ENCODE measurements around the gene NECTIN1.

DNA sequence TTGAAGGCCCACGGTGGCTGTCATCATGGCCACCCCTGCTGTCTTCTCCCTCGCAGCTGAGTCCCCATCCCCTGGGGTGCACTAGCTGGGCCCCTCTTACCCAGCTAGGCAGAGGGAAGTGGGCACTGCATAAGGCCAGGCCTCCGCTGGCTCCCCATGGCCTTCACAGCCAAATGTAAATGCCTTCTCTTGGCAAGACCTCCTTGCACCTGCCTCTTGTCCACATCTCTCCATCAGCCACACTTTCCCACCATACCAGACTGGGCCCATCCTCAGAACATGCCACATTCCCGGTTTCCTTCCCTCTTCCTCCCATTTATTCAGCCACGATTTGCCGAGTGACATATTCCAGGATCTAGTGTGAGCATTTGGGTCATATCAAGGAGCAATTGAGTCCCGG lies 49.7 kb downstream of the NECTIN1 start:
- no peak for TF ChIP-seq EZH2 (IDR thresholded peaks at IDR 0.05; ENCODE audit: borderline replicate concordance, low read length)
- TF ChIP-seq, protein P1, sequence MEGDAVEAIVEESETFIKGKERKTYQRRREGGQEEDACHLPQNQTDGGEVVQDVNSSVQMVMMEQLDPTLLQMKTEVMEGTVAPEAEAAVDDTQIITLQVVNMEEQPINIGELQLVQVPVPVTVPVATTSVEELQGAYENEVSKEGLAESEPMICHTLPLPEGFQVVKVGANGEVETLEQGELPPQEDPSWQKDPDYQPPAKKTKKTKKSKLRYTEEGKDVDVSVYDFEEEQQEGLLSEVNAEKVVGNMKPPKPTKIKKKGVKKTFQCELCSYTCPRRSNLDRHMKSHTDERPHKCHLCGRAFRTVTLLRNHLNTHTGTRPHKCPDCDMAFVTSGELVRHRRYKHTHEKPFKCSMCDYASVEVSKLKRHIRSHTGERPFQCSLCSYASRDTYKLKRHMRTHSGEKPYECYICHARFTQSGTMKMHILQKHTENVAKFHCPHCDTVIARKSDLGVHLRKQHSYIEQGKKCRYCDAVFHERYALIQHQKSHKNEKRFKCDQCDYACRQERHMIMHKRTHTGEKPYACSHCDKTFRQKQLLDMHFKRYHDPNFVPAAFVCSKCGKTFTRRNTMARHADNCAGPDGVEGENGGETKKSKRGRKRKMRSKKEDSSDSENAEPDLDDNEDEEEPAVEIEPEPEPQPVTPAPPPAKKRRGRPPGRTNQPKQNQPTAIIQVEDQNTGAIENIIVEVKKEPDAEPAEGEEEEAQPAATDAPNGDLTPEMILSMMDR (conservative IDR thresholded peaks at IDR 0.05 in 1 of 2, IDR thresholded peaks at IDR 0.05 in 1 of 2; ENCODE audit: extremely low read depth in 1 of 2, insufficient read depth in 1 of 2, low read depth in 1 of 2, low read length in 2 of 2), result no peak
